H9 (cell line): ENCODE results near the gene PTOV1. TPM values are rescaled to one million over a fixed set of nuclear protein-coding genes. Genes with fewer than 3 reads are reported as not detected.

Experiments
- DNase-seq: peaks from one replicate; pipeline ENCODE4 v3.0.0-alpha.2; 2017
- H2AFZ ChIP-seq: one replicate; pipeline ENCODE4 v1.6.1; 2013; ENCODE audit warnings: mild to moderate bottlenecking, low read length, control low read depth, moderate library complexity
- H2AK5ac ChIP-seq: 2 replicates; pipeline ENCODE4 v1.6.1; 2013; ENCODE audit warnings: low read length, control low read depth, mixed read lengths; ENCODE audit not compliant: insufficient read length
- H2BK120ac ChIP-seq: one replicate; pipeline ENCODE4 v1.6.1; 2013; ENCODE audit warnings: low read depth, mild to moderate bottlenecking, low read length, control low read depth, inconsistent platforms; ENCODE audit not compliant: poor library complexity, severe bottlenecking
- H2BK12ac ChIP-seq: 2 replicates; pipeline ENCODE4 v1.6.1; 2013; ENCODE audit warnings: low read length, control low read depth, mixed read lengths, low read depth; ENCODE audit not compliant: insufficient read length
- H2BK15ac ChIP-seq: 2 replicates; pipeline ENCODE4 v1.6.1; 2013; ENCODE audit warnings: low read depth, low read length, control low read depth
- H2BK20ac ChIP-seq: one replicate; pipeline ENCODE4 v1.6.1; 2013; ENCODE audit warnings: low read depth, mild to moderate bottlenecking, low read length, control low read depth, inconsistent platforms; ENCODE audit not compliant: poor library complexity, severe bottlenecking
- H2BK5ac ChIP-seq: 2 replicates; pipeline ENCODE4 v1.6.1; 2013; ENCODE audit warnings: low read length, control low read depth, mixed read lengths; ENCODE audit not compliant: insufficient read length
- H3K14ac ChIP-seq: 2 replicates; pipeline ENCODE4 v1.6.1; 2013; ENCODE audit warnings: low read length, control low read depth; ENCODE audit not compliant: insufficient read depth
- H3K18ac ChIP-seq: 2 replicates; pipeline ENCODE4 v1.6.1; 2013; ENCODE audit warnings: low read depth, mild to moderate bottlenecking, mixed read lengths, low read length, control low read depth; ENCODE audit not compliant: insufficient read length
- H3K23ac ChIP-seq: 2 replicates; pipeline ENCODE4 v1.6.1; 2013; ENCODE audit warnings: low read length, control low read depth, mixed read lengths, low read depth; ENCODE audit not compliant: insufficient read length
- H3K23me2 ChIP-seq: 2 replicates; pipeline ENCODE4 v1.6.1; 2013; ENCODE audit warnings: low read depth, mild to moderate bottlenecking, mixed read lengths, low read length, control low read depth; ENCODE audit not compliant: insufficient read length, poor library complexity, severe bottlenecking
- H3K27ac ChIP-seq: 2 replicates; pipeline ENCODE4 v1.5.1; 2013; ENCODE audit warnings: low read length, control low read depth, mixed read lengths, low read depth; ENCODE audit not compliant: insufficient read length
- H3K27me3 ChIP-seq: 2 replicates; pipeline ENCODE4 v1.6.1; 2013; ENCODE audit warnings: low read length, control low read depth, inconsistent platforms; ENCODE audit not compliant: insufficient read depth
- H3K4ac ChIP-seq: 2 replicates; pipeline ENCODE4 v1.6.1; 2013; ENCODE audit warnings: low read depth, mild to moderate bottlenecking, control low read depth, inconsistent platforms, low read length, moderate library complexity
- H3K4me1 ChIP-seq: 2 replicates; pipeline ENCODE4 v1.6.1; 2013; ENCODE audit warnings: low read length, control low read depth, inconsistent platforms; ENCODE audit not compliant: insufficient read depth
- H3K4me2 ChIP-seq: 2 replicates; pipeline ENCODE4 v1.6.1; 2013; ENCODE audit warnings: low read length, control low read depth, mixed read lengths; ENCODE audit not compliant: insufficient read length, insufficient read depth
- H3K56ac ChIP-seq: 2 replicates; pipeline ENCODE4 v1.6.1; 2013; ENCODE audit warnings: low read depth, mild to moderate bottlenecking, mixed read lengths, low read length, control low read depth; ENCODE audit not compliant: insufficient read length
- H3K79me1 ChIP-seq: 2 replicates; pipeline ENCODE4 v1.6.1; 2013; ENCODE audit warnings: low read depth, mild to moderate bottlenecking, moderate library complexity, low read length, control low read depth, inconsistent platforms; ENCODE audit not compliant: insufficient read depth, poor library complexity, severe bottlenecking
- H3K79me2 ChIP-seq: 2 replicates; pipeline ENCODE4 v1.6.1; 2013; ENCODE audit warnings: low read length, control low read depth, inconsistent platforms; ENCODE audit not compliant: insufficient read depth
- H3K9ac ChIP-seq: 2 replicates; pipeline ENCODE4 v1.6.1; 2013; ENCODE audit warnings: low read length, control low read depth, mixed read lengths; ENCODE audit not compliant: insufficient read length; ENCODE audit errors: extremely low read depth
- H3K9me3 ChIP-seq: one replicate; pipeline ENCODE4 v1.6.1; 2013; ENCODE audit warnings: low read depth, low read length, inconsistent platforms; ENCODE audit not compliant: control insufficient read depth
- H3T11ph ChIP-seq: one replicate; pipeline ENCODE4 v1.6.1; 2013; ENCODE audit warnings: mild to moderate bottlenecking, low read length, control low read depth, inconsistent platforms
- H4K20me1 ChIP-seq: one replicate; pipeline ENCODE4 v1.6.1; 2013; ENCODE audit not compliant: control insufficient read depth, insufficient read length, insufficient read depth
- H4K5ac ChIP-seq: 2 replicates; pipeline ENCODE4 v1.6.1; 2013; ENCODE audit warnings: low read depth, mild to moderate bottlenecking, mixed read lengths, low read length, control low read depth; ENCODE audit not compliant: insufficient read length
- H4K8ac ChIP-seq: replicated peaks from 2 replicates; pipeline ENCODE4 v1.6.1; 2013; ENCODE audit warnings: low read length, control low read depth, mixed read lengths, low read depth; ENCODE audit not compliant: insufficient read length
- H4K91ac ChIP-seq: 2 replicates; pipeline ENCODE4 v1.6.1; 2013; ENCODE audit warnings: low read depth, mild to moderate bottlenecking, moderate library complexity, mixed read lengths, low read length, control low read depth; ENCODE audit not compliant: insufficient read length
- H3K27ac Mint-ChIP-seq, 3 experiments: 2 replicates in 2 of 3; 3 replicates in 1 of 3; pipeline ENCODE4 v1.8.0; 2020 to 2021; ENCODE audit warnings: mixed read lengths in 3 of 3, mild to moderate bottlenecking in 1 of 3, moderate library complexity in 1 of 3
- H3K27me3 Mint-ChIP-seq: 2 replicates; pipeline ENCODE4 v1.8.0; 2021; ENCODE audit warnings: low read depth, mild to moderate bottlenecking, moderate library complexity, mixed read lengths
- H3K36me3 Mint-ChIP-seq, 3 experiments: 2 replicates in 2 of 3; 3 replicates in 1 of 3; pipeline ENCODE4 v1.8.0; 2020 to 2021; ENCODE audit warnings: low read depth in 3 of 3, mixed read lengths in 3 of 3; ENCODE audit not compliant: insufficient read depth in 1 of 3
- H3K4me1 Mint-ChIP-seq, 2 experiments: 2 replicates each; pipeline ENCODE4 v1.8.0; 2020; ENCODE audit warnings: mixed read lengths in 2 of 2
- H3K4me3 Mint-ChIP-seq, 2 experiments: 2 replicates in 1 of 2; 3 replicates in 1 of 2; pipeline ENCODE4 v1.8.0; 2020 to 2021; ENCODE audit warnings: mild to moderate bottlenecking in 2 of 2, mixed read lengths in 2 of 2, moderate library complexity in 1 of 2
- H3K9me3 Mint-ChIP-seq, 2 experiments: 2 replicates in 1 of 2; 3 replicates in 1 of 2; pipeline ENCODE4 v1.8.0; 2020; ENCODE audit warnings: mild to moderate bottlenecking in 2 of 2, mixed read lengths in 2 of 2, moderate library complexity in 1 of 2
- CTCF ChIP-seq: fragments of 200-600 bp; sonication (generic); conservative IDR thresholded peaks from 3 replicates; pipeline ENCODE4 v1.8.0; 2021; ENCODE audit warnings: antibody characterized with exemption, mild to moderate bottlenecking
- WGBS: extraction: QIAGEN DNeasy Blood & Tissue Kit; methylation state at CpG from one replicate; pipeline ENCODE4 v1.1.7; 2013; ENCODE audit warnings: missing lambda C conversion rate, low lambda C conversion rate, mixed read lengths; ENCODE audit not compliant: insufficient read length; ENCODE audit errors: extremely low coverage; 5-methylcytosine and 5-hydroxymethylcytosine counted together
- total RNA-seq: library from RNA; stranded (reverse); gene quantifications from 2 replicates; pipeline ENCODE4 v1.2.1, GENCODE V29; 2021

PTOV1 gene
- total RNA-seq, 1 experiment from 2014 or later, result 309 TPM

DNA sequence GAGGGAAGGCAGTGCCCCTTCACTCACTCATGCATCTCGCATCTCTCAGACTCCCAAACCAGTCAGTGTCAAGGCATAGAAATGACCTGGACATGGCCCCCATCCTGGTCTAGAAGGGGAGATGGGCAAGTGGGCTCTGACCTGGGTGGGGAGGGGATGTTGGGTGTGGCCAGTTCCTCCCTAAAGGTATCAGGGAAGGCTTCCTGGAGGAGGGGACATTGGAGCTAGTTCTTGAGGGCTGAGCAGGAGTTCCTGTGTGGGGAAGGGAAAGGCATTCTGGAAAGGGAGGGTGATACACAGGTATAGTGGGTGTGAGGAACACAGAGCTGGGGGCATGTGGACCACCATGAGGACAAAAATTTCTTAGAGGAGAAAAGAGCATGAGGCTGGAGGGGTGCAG is 41.8 kb downstream of the PTOV1 start:
- H4K5ac ChIP-seq, result no peak overlapping the region
- H3K4me2 ChIP-seq, result no peak overlapping the region
- H4K8ac ChIP-seq, result no peak overlapping the region
- WGBS, result no CpG with 5 or more reads among the region's 1 CpG
- DNase-seq, result no peak
- Mint-ChIP-seq H3K4me3 (no peak overlapping the region), H3K4me1 (peaks cover 10 to 32% of the 10 kb centered on the region in 2 experiments), H3K9me3 (peaks cover 0 to 11% of the 10 kb centered on the region in 2 experiments; a peak in 1 of 5 replicates), H3K27me3 (peaks cover 59% of the 10 kb centered on the region), H3K36me3 (peaks cover 10 to 14% (median 10%) of the 10 kb centered on the region in 3 experiments), H3K27ac (peak overlapping the region in 1 of 3 experiments; percentile 30; a peak in 1 of 7 replicates)
- no peak overlapping the region for H3T11ph ChIP-seq
- H3K23me2 ChIP-seq, result peaks cover 3% of the 10 kb centered on the region
- no peak overlapping the region for H4K91ac ChIP-seq
- no peak for TF ChIP-seq CTCF
- no peak overlapping the region for H3K14ac ChIP-seq
- H2BK15ac ChIP-seq, result no peak overlapping the region
- no peaks in the 10 kb centered on the region for H3K79me2 ChIP-seq
- H3K56ac ChIP-seq, result no peak overlapping the region
- no peak overlapping the region for H3K4ac ChIP-seq
- no peaks in the 10 kb centered on the region for H3K4me1 ChIP-seq
- H3K9ac ChIP-seq, result no peak overlapping the region
- no peaks in the 10 kb centered on the region for H3K9me3 ChIP-seq
- H3K27me3 ChIP-seq, result no peaks in the 10 kb centered on the region; the same call in 1 of the 2 replicates
- no peak overlapping the region for H2BK20ac ChIP-seq
- H2AFZ ChIP-seq, result no peak overlapping the region
- no peak overlapping the region for H2AK5ac ChIP-seq
- no peak overlapping the region for H2BK120ac ChIP-seq
- no peaks in the 10 kb centered on the region for H3K79me1 ChIP-seq
- no peak overlapping the region for H3K18ac ChIP-seq
- no peak overlapping the region for H2BK12ac ChIP-seq
- no peak overlapping the region for H3K23ac ChIP-seq
- no peak overlapping the region for H2BK5ac ChIP-seq
- H4K20me1 ChIP-seq, result peaks cover 5% of the 10 kb centered on the region
- no peak overlapping the region for H3K27ac ChIP-seq
